Measurements from ENCODE around the gene NUBPL.
A peak's percentile ranks its signal among the peaks of the same experiment; 100 is the strongest.
"Not testable (repeated sequence)": the region's sequence is repeated elsewhere in the genome, so short reads cannot be mapped to it uniquely, and the experiment has no call there.

NUBPL gene

DNA sequence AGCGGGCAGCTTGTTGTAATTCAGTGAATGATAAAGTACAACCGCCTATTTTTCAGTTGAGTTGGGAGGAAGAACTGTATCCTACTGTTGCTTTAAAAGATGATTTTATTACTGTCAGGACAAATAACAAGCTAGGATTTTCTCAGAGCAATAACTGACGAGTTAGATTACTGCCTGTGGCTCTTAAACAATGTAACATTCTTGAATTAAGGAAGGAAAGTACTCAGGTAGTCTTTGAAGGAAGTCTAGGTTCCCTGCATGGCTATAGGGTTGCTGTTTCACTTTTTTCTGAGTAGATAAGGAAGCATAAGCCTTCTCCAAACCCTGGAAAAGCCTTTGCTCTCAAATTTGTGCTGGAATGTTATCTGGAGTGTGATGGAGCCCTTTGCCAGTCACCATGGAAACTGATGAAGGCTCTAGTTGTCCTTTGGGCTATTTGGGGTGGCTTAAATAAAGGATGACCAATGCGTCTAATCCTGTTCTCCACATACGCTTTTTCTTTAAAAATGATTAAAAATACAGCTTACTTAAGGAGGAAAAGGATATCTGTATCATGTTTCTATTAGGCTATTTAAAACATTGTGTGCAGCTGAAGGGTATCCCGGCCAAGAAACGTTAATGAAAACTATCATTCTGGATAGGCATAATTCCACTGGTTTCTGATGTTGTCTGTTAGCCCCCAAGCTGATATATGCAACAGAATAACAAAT, 17.7 kb downstream of the NUBPL start:
- DNase-seq (ENCODE audit: low spot score) = no peak

DNA sequence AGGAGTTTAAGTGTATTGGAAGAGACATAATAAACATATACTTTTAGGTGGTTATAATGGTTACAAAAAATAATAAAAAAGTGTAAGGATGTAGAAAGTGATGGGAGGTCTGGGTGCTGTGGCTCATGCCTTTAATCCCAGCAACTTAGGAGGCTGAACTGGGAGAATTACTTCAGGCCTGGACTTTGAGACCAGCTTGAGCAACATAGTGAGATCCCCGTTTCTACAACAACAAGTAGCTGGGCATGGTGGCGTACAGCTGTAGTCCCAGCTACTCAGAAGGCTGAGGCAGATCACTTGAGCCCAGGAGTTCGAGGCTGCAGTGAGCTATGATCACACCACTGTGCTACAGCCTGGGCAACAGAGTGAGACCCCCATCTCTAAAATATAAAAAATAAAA, 19.0 kb downstream of the NUBPL start:
- DNase-seq (ENCODE audit: low spot score) = no peak

DNA sequence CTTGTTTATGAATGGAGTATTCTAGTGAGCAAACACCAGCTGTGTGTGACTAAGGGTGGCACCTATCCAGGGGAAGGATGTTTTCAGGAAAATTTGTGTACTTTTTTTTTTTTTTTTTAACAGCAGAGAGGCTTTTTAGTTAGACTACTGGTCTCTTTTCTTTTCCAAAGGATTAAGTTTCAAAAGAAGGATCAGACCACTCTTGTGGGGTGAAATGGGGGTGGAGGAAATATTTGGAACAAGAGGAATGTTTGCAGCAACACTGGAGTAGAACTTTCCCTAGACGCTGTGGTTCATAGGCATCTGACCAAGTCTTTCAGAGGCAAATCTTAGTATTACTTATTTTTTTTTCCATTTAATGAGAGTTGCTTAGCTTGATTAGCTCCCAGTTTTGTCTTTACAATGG, 21.1 kb downstream of the NUBPL start:
- DNase-seq (ENCODE audit: low spot score) = no peak

DNA sequence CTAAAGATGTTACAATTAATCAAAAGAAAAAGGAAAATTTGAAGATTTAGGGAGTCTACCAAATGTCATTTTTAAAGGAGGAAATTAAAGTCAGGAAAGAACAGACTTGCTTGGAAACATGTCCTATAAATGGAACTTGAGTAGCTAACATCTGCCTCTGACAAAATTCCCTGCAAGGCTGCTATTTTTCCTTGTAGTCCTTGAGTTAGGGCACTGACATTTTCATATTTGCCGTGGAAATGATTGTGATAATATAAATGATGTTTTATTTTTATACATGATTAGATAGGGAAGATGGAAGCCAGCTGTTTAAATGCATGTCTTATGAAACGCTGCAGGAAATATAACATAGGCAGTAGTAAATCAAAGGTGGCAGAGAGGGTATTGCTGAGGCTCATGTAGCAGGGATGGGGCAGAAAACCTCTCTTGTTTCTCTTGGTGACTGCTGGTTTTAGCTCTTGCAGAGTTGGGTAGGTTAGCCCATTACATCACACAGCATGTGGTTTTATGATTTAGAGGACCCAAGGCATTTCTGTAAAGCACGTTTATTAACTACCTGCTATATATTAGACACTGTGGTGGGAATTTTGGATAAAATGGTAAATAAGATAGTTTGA, 21.7 kb downstream of the NUBPL start:
- no peak for DNase-seq (ENCODE audit: low spot score)

DNA sequence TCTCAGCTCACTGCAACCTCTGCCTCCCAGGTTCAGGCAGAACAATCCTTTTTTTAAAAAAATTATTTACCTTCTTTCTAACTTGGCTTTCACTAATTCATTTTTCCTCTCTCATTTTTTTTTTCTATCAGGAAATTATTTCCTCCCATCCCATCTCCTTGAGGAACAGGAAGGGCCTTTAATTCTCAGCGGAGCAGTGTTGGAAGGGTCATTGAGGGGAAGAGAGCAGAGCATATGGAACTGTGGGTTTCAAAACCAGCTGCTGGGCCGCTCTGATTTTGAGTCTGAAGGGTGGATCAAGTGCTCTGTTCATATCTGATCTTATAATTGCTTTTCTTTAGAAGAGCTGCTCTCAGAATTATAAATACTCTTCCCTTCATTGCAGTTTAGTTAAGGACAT, 29.0 kb downstream of the NUBPL start:
- DNase-seq (ENCODE audit: low spot score) = no peak

DNA sequence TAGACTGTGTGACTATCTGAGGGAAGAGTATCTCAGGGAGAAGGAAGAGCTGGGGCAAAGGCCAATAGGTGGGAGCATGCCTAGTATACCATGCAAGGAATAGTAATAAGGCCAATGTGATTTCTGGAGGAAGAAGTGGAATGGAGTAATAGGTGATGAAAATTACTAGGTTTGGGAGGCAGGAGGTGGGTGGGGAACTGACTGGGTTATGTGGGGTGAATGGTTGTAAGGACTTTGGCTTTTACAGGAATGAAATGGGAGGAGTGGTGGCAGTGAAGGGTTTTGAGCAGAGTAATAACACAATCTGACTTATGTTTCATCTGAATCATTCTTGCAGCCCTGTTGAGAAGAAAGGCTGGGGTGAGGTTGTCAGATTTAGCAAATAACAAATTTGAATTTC, 30.9 kb downstream of the NUBPL start:
- DNase-seq (ENCODE audit: low spot score) = no peak

DNA sequence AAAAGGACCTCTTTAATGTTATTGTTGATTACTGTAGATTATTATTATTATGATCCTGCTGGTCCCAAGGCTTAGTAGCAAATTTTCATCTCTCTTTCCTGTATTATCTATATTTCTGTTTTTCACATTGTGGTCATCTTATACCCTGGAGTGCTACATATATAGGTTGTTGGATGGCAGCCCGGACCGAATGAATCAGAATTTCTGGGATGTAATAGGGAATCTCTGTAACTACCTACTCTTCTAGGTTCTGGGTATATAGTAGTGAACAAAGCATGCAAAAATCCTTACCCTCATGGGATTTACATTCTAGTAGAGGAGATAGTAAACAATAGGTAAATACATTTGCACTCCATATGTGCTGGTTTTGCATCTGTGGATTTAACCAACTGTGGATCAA, 31.4 kb downstream of the NUBPL start:
- no peak for DNase-seq (ENCODE audit: low spot score)

DNA sequence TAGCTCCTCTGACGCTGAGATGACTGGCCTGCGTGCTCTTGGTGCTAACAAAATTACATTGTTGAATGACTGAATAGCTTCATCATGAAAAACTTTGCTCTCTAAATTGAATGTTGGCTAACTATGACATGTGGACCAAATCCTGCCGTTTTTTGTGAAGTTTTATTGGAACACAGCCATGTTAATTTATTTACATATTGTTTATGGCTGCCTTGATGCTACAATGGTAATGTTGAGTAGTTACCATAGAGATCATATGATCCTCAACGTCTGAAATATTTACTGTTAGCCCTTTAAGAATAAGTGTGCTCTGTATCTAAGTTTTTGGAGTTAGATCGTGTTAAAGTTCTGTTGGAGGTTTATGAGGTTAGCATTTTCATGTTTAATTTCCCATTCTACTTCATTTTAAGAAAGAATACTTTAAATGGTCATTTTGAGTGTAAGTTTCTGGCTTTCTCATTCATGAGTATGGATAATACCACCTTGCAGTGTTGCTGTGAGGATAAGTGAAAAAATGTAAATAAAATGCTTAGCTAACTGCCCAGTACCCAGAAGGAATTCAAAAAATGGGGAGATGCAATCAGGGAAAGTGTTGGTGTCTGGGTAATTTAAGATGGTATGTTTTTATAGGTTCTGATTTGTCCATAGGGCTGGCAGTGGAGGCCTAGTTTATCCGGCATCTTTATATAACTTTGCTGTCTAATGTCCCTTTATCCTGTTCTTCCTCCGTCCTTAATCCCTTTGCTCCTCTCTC, 35.3 kb downstream of the NUBPL start:
- peak; percentile 16 for DNase-seq (ENCODE audit: low spot score)

DNA sequence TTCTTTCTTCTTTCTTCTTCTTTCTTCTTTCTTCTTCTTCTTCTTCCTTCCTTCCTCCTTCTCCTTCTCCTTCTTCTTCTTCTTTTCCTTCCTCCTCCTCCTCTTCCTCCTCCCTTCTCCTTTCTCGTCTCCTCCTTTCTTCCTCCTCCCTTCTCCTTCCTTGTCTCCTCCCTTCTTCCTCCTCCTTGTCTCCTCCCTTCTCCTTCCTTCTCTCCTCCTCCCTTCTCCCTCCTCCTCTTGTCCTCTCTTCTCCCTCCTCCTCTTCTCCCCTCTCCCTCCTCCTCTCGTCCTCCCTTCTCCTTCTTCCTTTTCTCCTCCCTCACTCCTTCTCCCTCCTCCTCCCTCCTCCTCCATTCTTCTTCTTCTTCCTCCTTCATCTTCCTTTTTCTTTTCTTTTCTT, 44.5 kb downstream of the NUBPL start:
- no peak for DNase-seq (ENCODE audit: low spot score)

DNA sequence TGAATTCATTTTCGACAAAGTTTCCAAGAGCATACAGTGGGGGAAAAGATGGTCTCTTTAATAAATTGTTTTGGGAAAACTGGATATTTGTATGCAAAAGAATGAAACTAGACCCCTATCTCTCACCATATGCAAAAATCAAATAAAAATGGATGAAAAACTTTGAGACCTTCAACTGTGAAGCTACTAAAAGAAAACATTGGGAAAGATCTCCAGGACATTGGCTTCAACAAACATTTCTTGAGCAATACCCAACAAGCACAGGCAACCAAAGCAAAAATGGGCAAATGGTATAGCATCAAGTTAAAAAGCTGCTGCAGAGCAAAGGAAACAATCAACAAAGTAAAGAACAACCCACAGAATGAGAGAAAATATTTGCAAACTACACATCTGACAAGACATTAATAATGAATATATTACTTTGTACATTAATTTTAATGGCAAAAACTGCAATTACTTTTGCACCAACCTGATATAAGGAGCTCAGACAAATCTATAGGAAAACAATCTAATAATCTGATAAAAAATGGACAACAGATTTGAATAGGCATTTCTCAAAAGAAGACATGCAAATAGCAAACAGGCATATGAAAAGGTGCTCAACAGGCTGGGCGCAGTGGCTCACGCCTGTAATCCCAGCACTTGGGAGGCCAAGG, 50.7 kb downstream of the NUBPL start:
- no peak for DNase-seq (ENCODE audit: low spot score)

DNA sequence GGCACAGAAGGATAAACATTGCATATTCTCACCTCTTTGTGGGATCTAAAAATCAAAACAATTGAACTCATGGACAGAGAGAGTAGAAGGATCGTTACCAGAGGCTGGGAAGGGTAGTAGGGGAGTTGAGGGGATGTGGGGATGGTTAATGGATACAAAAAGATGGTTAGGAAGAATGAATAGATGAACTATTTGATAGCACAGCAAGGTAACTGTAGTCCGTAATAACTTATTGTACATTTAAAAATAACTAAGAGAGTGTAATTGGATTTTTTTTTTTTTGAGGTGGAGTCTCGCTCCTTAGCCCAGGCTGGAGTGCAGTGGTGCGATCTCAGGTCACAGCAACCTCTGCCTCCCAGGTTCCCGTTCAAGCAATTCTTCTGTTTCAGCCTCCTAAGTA, 52.0 kb downstream of the NUBPL start:
- no peak for DNase-seq (ENCODE audit: low spot score)

DNA sequence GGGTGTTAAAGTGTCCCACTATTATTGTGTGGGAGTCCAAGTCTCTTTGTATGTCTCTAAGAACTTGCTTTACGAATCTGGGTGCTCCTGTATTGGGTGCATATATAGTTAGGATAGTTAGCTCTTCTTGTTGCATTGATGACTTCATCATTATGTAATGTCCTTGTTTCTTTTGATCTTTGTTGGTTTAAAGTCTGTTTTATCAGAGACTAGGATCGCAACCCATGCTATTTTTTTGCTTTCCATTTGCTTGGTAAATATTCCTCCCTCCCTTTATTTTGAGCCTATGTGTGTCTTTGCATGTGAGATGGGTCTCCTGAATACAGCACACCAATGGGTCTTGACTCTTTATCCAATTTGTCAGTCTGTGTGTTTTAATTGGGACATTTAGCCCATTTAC, 57.7 kb downstream of the NUBPL start:
- not testable (repeated sequence) for DNase-seq (ENCODE audit: low spot score)

DNA sequence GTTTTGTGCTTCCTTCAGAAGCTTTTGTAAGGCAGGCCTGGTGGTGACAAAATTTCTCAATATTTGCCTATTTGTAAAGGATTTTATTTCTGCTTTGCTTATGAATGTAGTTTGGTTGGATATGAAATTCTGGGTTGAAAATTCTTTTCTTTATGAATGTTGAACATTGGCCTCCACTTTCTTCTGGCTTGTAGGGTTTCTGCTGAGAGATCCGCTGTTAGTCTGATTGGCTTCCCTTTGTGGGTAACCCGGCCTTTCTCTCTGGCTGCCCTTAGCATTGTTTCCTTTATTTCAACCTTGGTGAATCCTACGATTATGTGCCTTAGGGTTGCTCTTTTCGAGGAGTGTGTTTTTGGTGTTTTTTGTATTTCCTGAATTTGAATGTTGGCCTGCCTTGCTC, 58.2 kb downstream of the NUBPL start:
- no peak for DNase-seq (ENCODE audit: low spot score)

DNA sequence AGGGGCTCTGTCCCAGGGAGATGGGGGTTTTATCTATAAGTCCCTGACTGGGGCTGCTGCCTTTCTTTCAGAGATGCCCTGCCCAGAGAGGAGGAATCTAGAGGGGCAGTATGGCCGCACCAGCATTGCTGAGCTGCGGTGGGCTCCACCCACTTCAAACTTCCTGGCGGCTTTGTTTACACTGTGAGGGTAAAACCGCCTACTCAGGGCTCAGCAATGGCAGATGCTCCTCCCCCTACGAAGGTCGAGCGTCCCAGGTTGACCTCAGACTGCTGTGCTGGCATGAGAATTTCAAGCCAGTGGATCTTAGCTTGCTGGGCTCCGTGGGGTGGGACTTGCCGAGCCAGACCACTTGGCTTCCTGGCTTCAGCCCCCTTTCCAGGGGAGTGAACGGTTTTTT, 59.7 kb downstream of the NUBPL start:
- DNase-seq (ENCODE audit: low spot score) = not testable (repeated sequence)

DNA sequence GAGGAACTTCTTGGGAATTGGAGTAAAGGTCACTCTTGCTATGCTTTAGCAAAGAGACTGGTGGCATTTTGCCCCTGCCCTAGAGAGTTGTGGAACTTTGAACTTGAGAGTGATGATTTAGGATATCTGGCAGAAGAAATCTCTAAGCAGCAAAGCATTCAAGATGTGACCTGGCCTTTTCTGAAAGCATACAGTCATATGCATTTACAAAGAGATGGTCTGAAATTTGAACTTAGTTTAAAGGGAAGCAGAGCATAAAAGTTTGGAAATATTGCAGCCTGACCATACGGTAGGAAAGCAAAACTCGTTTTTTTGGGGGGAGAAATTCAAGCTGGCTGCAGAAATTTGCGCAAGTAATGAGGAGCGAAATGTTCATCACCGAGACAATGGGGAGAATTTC, 60.9 kb downstream of the NUBPL start:
- DNase-seq (ENCODE audit: low spot score) = no peak

DNA sequence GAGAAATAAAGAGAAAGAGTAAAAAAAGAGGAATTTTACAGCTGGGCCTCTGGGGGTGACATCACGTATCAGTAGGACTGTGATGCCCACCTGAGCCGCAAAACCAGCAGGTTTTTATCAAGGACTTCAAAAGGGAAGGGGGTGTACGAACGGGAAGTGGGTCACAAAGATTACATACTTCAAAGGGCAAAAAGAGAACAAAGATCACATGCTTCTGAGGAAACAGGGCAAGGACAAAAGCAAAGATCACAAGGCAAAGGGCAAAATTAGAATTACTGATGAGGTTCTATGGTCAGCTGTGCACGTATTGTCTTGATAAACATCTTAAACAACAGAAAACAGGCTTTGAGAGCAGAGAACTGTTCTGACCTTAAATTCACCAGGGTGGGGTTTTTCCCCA, 91.7 kb downstream of the NUBPL start:
- not testable (repeated sequence) for DNase-seq (ENCODE audit: low spot score)

DNA sequence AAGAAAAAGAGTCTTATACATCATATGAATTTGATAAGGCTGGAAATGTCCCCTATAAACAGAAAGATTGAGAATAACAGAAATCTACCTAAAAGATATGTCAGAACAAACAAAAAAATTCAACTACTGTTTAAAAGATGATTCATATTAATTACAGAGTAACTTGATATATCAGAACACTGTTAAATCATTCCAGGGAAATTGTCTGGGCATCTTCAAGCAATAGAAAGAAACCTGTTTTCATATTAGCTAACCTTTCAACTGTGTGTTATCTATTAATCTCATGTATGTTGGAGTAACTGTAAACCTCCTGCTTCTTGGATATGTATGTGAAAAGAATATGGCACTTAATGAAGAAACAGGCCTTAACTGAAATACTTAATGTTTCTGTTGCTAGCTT, 96.7 kb downstream of the NUBPL start:
- DNase-seq (ENCODE audit: low spot score) = no peak

DNA sequence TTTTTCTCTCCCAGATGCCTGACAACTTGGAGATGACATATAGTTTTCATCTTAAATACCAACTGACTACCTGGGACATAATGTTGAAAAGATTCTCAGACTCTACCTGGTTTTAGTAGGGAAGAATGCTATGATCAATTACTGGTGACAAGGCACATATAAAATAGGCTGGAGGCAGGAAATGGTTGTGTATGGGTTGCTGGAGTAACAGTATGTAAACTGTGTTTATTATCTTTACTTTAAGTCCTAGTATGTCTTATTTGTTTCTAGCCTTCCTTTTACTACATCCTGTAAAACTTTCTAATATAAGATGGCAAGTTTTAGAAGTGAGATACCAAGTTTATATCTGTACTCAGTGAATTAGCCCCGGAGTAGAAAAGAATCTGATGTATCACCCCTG, 98.1 kb downstream of the NUBPL start:
- DNase-seq (ENCODE audit: low spot score) = no peak

DNA sequence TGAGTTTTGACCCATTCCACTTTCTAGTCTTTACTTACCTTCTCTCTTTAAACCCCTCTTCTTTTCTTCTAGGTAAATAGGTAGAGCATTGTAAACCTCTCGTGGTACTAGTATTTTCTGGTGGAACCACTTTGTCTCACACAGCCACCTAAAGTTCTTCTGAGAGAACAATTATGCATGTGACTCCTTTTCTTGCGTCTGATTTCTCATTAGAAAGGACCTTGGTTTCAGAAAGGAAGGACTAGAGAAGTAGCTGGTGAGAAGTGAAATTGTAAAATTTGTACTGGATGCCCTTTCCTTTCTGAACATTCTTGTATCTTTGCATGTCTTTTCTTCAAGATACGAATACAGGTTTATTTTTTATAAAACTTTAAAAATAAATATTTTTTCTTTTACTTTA, 99.0 kb downstream of the NUBPL start:
- no peak for DNase-seq (ENCODE audit: low spot score)

DNA sequence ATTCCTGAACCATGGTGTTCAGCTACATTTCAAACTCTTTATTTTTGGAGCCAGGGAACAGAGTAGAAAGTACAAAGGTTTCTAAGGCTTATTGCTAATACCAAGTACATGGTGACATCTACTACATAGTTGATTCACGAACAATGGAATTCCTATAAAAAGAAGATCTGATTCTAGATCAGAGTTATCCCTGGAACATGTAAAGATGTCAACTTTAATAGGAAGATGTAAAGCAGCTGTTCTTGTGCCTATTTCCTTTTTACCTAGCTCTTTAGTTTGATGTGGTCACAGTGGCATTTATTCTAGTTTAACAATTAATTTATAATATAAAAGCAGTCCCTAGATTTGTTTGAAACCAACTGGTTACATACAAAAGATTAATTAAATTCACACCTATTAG, 99.5 kb downstream of the NUBPL start:
- DNase-seq (ENCODE audit: low spot score) = no peak

DNA sequence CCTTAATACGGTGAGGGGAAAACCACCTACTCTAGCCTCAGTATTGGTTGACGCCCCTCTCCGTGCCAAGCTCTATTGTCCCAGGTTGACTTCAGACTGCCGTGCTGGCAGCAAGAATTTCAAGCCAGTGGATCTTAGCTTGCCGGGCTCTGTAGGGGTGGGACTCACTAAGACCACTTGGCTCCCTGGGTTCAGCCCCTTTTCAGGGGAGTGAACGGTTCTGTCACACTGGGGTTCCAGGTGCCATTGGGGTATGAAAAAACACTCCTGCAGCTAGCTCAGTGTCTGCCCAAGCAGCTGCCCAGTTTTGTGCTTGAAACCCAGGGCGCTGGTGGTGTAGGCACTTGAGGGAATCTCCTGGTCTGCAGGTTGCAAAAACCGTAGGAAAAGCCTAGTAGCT, 107.1 kb downstream of the NUBPL start:
- DNase-seq (ENCODE audit: low spot score) = no peak

DNA sequence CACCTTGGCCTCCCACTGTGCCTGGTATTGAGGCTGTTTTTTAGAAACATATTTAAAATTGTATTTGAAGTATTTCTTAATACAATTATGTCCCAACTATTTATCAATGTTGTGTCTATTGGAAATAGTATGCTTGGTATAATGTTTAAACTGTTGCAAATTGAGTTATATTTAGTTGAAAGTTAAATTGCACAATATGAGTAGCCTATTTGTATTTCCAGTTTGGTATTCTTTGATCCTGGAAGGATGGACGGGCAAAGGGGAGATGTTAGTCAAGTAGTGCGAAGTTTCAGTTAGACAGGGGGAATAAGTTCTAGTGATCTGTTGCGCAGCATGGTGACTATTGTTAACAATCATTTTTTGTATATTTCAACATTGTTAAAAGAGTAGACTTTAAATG, 111.5 kb downstream of the NUBPL start:
- no peak for DNase-seq (ENCODE audit: low spot score)

DNA sequence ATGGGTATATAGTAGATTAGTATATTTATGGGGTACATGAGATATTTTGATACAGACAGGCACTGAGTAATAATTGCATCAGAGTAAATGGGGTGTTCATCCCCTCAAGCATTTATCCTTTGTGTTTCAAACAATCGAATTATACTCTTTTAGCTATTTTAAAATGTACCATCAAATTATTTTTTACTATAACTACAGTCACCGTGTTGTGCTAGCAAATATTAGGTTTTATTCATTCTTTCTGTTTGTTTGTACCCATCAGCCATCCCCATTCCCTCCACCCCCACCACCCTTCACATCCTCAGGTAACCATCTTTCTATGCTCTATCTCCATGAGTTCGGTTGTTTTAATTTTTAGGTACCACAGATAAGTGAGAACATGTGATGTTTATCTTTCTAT, 115.8 kb downstream of the NUBPL start:
- DNase-seq (ENCODE audit: low spot score) = no peak
